ENCODE results near the gene DPYD.

Gene DPYD

GRCh38 chr1:97806996-97807520 lies 113.8 kb downstream of the DPYD start:
- Histone ChIP-seq H3K4me1 (ENCODE audit: insufficient read depth, low read length, poor library complexity, severe bottlenecking) (peaks cover 5% of the 10 kb centered on the region), H3K9ac (ENCODE audit: low read depth, low read length, poor library complexity, severe bottlenecking) (no peak overlapping the region), H3K4me2 (ENCODE audit: low read depth, low read length, poor library complexity, severe bottlenecking) (no peak overlapping the region), H3K4me3 (ENCODE audit: low read length, poor library complexity, severe bottlenecking) (no peak overlapping the region), H3K36me3 (ENCODE audit: insufficient read depth, low read length) (peaks cover 7% of the 10 kb centered on the region), H2AFZ (ENCODE audit: low read length) (no peak overlapping the region), H3K9me3 (ENCODE audit: insufficient read depth, low read depth, low read length) (no peaks in the 10 kb centered on the region), H3K9me2 (replicated peaks; ENCODE audit: low read depth, low read length) (no peaks in the 10 kb centered on the region), H3K79me2 (ENCODE audit: insufficient read depth, low read length) (no peaks in the 10 kb centered on the region), H4K20me1 (ENCODE audit: insufficient read depth, low read length, poor library complexity, severe bottlenecking) (no peaks in the 10 kb centered on the region), H3F3A (ENCODE audit: low read depth) (no peaks in the 10 kb centered on the region), H3K27me3 (ENCODE audit: insufficient read depth, low read length, poor library complexity, severe bottlenecking) (no peaks in the 10 kb centered on the region)
- TF ChIP-seq CTCF (conservative IDR thresholded peaks at IDR 0.05; ENCODE audit: low read length): no peak
- no peak for TF ChIP-seq EZH2phosphoT487 (IDR thresholded peaks at IDR 0.05; ENCODE audit: borderline replicate concordance)

GRCh38 chr1:97806326-97806725 lies 114.5 kb downstream of the DPYD start:
- TF ChIP-seq EZH2phosphoT487 (IDR thresholded peaks at IDR 0.05; ENCODE audit: borderline replicate concordance): no peak
- TF ChIP-seq CTCF (conservative IDR thresholded peaks at IDR 0.05; ENCODE audit: low read length): no peak
- no peaks in the 10 kb centered on the region for H3K27me3 ChIP-seq (ENCODE audit: insufficient read depth, low read length, poor library complexity, severe bottlenecking)
- H3K4me1 ChIP-seq (ENCODE audit: insufficient read depth, low read length, poor library complexity, severe bottlenecking): peaks cover 5% of the 10 kb centered on the region
- H3K79me2 ChIP-seq (ENCODE audit: insufficient read depth, low read length): no peaks in the 10 kb centered on the region
- H3F3A ChIP-seq (ENCODE audit: low read depth): no peaks in the 10 kb centered on the region
- H4K20me1 ChIP-seq (ENCODE audit: insufficient read depth, low read length, poor library complexity, severe bottlenecking): no peaks in the 10 kb centered on the region
- H2AFZ ChIP-seq (ENCODE audit: low read length): no peak overlapping the region
- H3K9me2 ChIP-seq (replicated peaks; ENCODE audit: low read depth, low read length): no peaks in the 10 kb centered on the region
- H3K4me3 ChIP-seq (ENCODE audit: low read length, poor library complexity, severe bottlenecking): no peak overlapping the region
- no peak overlapping the region for H3K9ac ChIP-seq (ENCODE audit: low read depth, low read length, poor library complexity, severe bottlenecking)
- peaks cover 7% of the 10 kb centered on the region; the same call in 1 of the 2 replicates for H3K36me3 ChIP-seq (ENCODE audit: insufficient read depth, low read length)
- H3K4me2 ChIP-seq (ENCODE audit: low read depth, low read length, poor library complexity, severe bottlenecking): no peak overlapping the region
- H3K9me3 ChIP-seq (ENCODE audit: insufficient read depth, low read depth, low read length): no peaks in the 10 kb centered on the region

- H3K27me3 ChIP-seq (ENCODE audit: insufficient read depth, low read length, poor library complexity, severe bottlenecking): no peaks in the 10 kb centered on the region
- H3K4me3 ChIP-seq (ENCODE audit: low read length, poor library complexity, severe bottlenecking): no peak overlapping the region
- H3K4me2 ChIP-seq (ENCODE audit: low read depth, low read length, poor library complexity, severe bottlenecking): no peak overlapping the region
- H3K4me1 ChIP-seq (ENCODE audit: insufficient read depth, low read length, poor library complexity, severe bottlenecking): peaks cover 5% of the 10 kb centered on the region
- H3K9me3 ChIP-seq (ENCODE audit: insufficient read depth, low read depth, low read length): no peaks in the 10 kb centered on the region
- H3K36me3 ChIP-seq (ENCODE audit: insufficient read depth, low read length): peaks cover 7% of the 10 kb centered on the region; the same call in 1 of the 2 replicates
- H2AFZ ChIP-seq (ENCODE audit: low read length): no peak overlapping the region
- TF ChIP-seq CTCF (conservative IDR thresholded peaks at IDR 0.05; ENCODE audit: low read length) (no peak), EZH2phosphoT487 (IDR thresholded peaks at IDR 0.05; ENCODE audit: borderline replicate concordance) (no peak)
- no peaks in the 10 kb centered on the region for H3K79me2 ChIP-seq (ENCODE audit: insufficient read depth, low read length)
- H3K9ac ChIP-seq (ENCODE audit: low read depth, low read length, poor library complexity, severe bottlenecking): no peak overlapping the region
- H3F3A ChIP-seq (ENCODE audit: low read depth): no peaks in the 10 kb centered on the region
- no peaks in the 10 kb centered on the region for H3K9me2 ChIP-seq (replicated peaks; ENCODE audit: low read depth, low read length)
- H4K20me1 ChIP-seq (ENCODE audit: insufficient read depth, low read length, poor library complexity, severe bottlenecking): no peaks in the 10 kb centered on the region
These were observed 115.7 kb downstream of the DPYD start for GRCh38 chr1:97805093-97805492.

All from Loucy (cell line).